HepG2 (cell line): ENCODE measurements around the gene SARNP. TPM values are rescaled to one million over a fixed set of nuclear protein-coding genes. Genes with fewer than 3 reads are reported as not detected.

Source experiments
- ATAC-seq: fragments of 200-7000 bp; cut with Tn5 transposase; 3 replicates; pipeline ENCODE4 v1.9.1; 2020; ENCODE audit warnings: mild to moderate bottlenecking, moderate library complexity
- BruUV-seq: library from RNA; stranded (reverse); fragments of 400-500 nt; replicated peaks from 2 replicates; lab custom pipeline; 2021; lab: Mats Ljungman, UMichigan
- CTCF ChIA-PET: fragments of 300-600 bp; formaldehyde crosslinking; extraction: SDS; loops from one replicate; lab custom pipeline; 2021; ENCODE audit warnings: low total read pairs, inconsistent platforms, low intra/inter-chr PET ratio; lab: Yijun Ruan, JAX
- POLR2A ChIA-PET: fragments of 350-600 bp; sonication (Branson Sonifier 250); formaldehyde crosslinking; loops from one replicate; lab custom pipeline; 2020; ENCODE audit warnings: antibody characterized with exemption, inconsistent platforms; lab: Yijun Ruan, JAX
- DNase-seq: peaks from one replicate; pipeline ENCODE4 v3.0.0-alpha.2; 2015; ENCODE audit warnings: low spot score
- FAIRE-seq: peaks from 3 replicates; lab custom pipeline; 2011; peaks lifted over from hg19 to GRCh38; lab: Jason Lieb, UNC
- H2AFZ ChIP-seq: one replicate; pipeline ENCODE4 v1.6.1; 2011; ENCODE audit warnings: low read length, inconsistent platforms
- H3K27ac ChIP-seq: fragments of 300-600 bp; 3 replicates; pipeline ENCODE4 v1.8.0; 2011; ENCODE audit warnings: mixed run types, mild to moderate bottlenecking, mixed read lengths, low read length, inconsistent platforms; ENCODE audit not compliant: insufficient read depth; ENCODE audit errors: extremely low read length
- H3K27me3 ChIP-seq, 2 experiments: fragments of 200-600 bp in 1 of 2; 2 replicates in 1 of 2; 3 replicates in 1 of 2; pipeline versions ENCODE4 v1.6.0 to v1.8.0; 2011; ENCODE audit warnings: low read length in 2 of 2, mild to moderate bottlenecking in 2 of 2, moderate library complexity in 2 of 2, inconsistent platforms in 1 of 2; ENCODE audit not compliant: insufficient read depth in 2 of 2, control insufficient read depth in 1 of 2
- H3K36me3 ChIP-seq, 2 experiments: fragments of 200-600 bp in 1 of 2; replicated peaks in 1 of 2; 2 replicates in 1 of 2; 3 replicates in 1 of 2; pipeline versions ENCODE4 v1.5.1 to v1.8.0; 2011; ENCODE audit warnings: low read length in 2 of 2, inconsistent platforms in 1 of 2; ENCODE audit not compliant: insufficient read depth in 2 of 2, control insufficient read depth in 1 of 2
- H3K4me1 ChIP-seq: 2 replicates; pipeline ENCODE4 v1.5.1; 2012; ENCODE audit warnings: low read length, inconsistent platforms; ENCODE audit not compliant: insufficient read depth
- H3K4me2 ChIP-seq: 2 replicates; pipeline ENCODE4 v1.6.0; 2011; ENCODE audit warnings: low read depth, low read length, inconsistent platforms
- H3K4me3 ChIP-seq, 3 experiments: fragments of 200-600 bp in 1 of 3; sonication (generic), shearing (Covaris generic) in 1 of 3; replicated peaks in 1 of 3; 2 replicates each; pipeline ENCODE4 v1.5.1; 2011 to 2016; ENCODE audit warnings: low read length in 3 of 3, inconsistent platforms in 2 of 3, low read depth in 2 of 3, mild to moderate bottlenecking in 2 of 3, control low read depth in 1 of 3, mixed read lengths in 1 of 3; ENCODE audit not compliant: insufficient read depth in 1 of 3
- H3K79me2 ChIP-seq: one replicate; pipeline ENCODE4 v1.6.1; 2011; ENCODE audit warnings: low read length, inconsistent platforms; ENCODE audit not compliant: insufficient read depth
- H3K9ac ChIP-seq: 2 replicates; pipeline ENCODE4 v1.6.0; 2011; ENCODE audit warnings: mild to moderate bottlenecking, low read depth, low read length, inconsistent platforms; ENCODE audit not compliant: insufficient read depth
- H3K9me3 ChIP-seq: 2 replicates; pipeline ENCODE4 v1.5.1; 2012; ENCODE audit warnings: mild to moderate bottlenecking, low read length
- H4K20me1 ChIP-seq: 2 replicates; pipeline ENCODE4 v1.6.0; 2011; ENCODE audit warnings: inconsistent platforms, mild to moderate bottlenecking, low read length, moderate library complexity; ENCODE audit not compliant: insufficient read depth
- PAX8 ChIP-seq: sonication (generic); formaldehyde crosslinking; IDR thresholded peaks from 2 replicates; pipeline ENCODE4 v1.8.0; 2022; ENCODE audit warnings: mild to moderate bottlenecking, missing genetic modification reagents, borderline replicate concordance
- SP5 ChIP-seq: IDR thresholded peaks from 2 replicates; pipeline ENCODE4 v1.6.1; 2016; ENCODE audit warnings: low read depth, borderline replicate concordance
- TCF7 ChIP-seq: sonication (generic); IDR thresholded peaks from 2 replicates; pipeline ENCODE4 v1.6.1; 2016; ENCODE audit warnings: antibody characterized with exemption, low read depth
- ZNF616 ChIP-seq: sonication (generic); formaldehyde crosslinking; IDR thresholded peaks from 2 replicates; pipeline ENCODE4 v1.5.0; 2020; ENCODE audit warnings: low read depth, mild to moderate bottlenecking, missing genetic modification reagents
- ZNF749 ChIP-seq: sonication (generic); formaldehyde crosslinking; IDR thresholded peaks from 2 replicates; pipeline ENCODE4 v1.8.0; 2022; ENCODE audit warnings: mild to moderate bottlenecking, missing genetic modification reagents, moderate library complexity, borderline replicate concordance
- ZSCAN12 ChIP-seq: sonication (generic); formaldehyde crosslinking; IDR thresholded peaks from 2 replicates; pipeline ENCODE4 v1.9.0; 2021; ENCODE audit warnings: mild to moderate bottlenecking, missing genetic modification reagents
- WGBS: methylation state at CpG from one replicate; pipeline ENCODE4 v1.1.6; 2017; ENCODE audit warnings: low lambda C conversion rate; 5-methylcytosine and 5-hydroxymethylcytosine counted together
- in situ Hi-C: cut with HindIII; loops from 2 replicates; pipeline ENCODE4 v1.10.0; 2017; ENCODE audit warnings: low pct_unique_long_range_greater_than_20kb; ENCODE audit not compliant: extremely low pct_ligation_motif_present
- intact Hi-C: fragments of 100-400 bp; cut with micrococcal nuclease; formaldehyde crosslinking; loops from one replicate; pipeline ENCODE4 v1.10.0; 2022; ENCODE audit not compliant: unreplicated experiment
- polyA plus RNA-seq, 8 experiments: library from polyadenylated mRNA; depleted of rRNA in 3 of 8; stranded (reverse) in 7 of 8; unstranded in 1 of 8; fragments of >200 nt; fragmentation: Illumina TruSeq in 4 of 8; extraction: Trizol in 4 of 8; gene quantifications; 2 replicates each; pipeline versions ENCODE4 v1.2.1 to v1.2.3, GENCODE V29; 2011 to 2016; ENCODE audit warnings: low read depth in 4 of 8, missing spikeins in 1 of 8, mixed read lengths in 1 of 8; ENCODE audit not compliant: insufficient read depth in 1 of 8
- total RNA-seq, 5 experiments: library from RNA; depleted of rRNA; stranded (reverse); fragments of >200 nt; fragmentation: Illumina TruSeq; extraction: Trizol; gene quantifications; 2 replicates each; pipeline ENCODE4 v1.2.3, GENCODE V29; 2016; ENCODE audit warnings: low read depth in 1 of 5
- TF ChIP-seq, protein P1 (sequence below): sonication (generic); formaldehyde crosslinking; IDR thresholded peaks from 2 replicates; pipeline ENCODE4 v1.5.1; 2020; ENCODE audit warnings: mild to moderate bottlenecking, moderate library complexity, missing genetic modification reagents

Gene SARNP
- total and polyA plus RNA-seq, 2 of the 13 experiments (the other 11 are each of a cell fraction or from before 2014, with no cell fraction given): 59.0 to 95.4 TPM

DNA sequence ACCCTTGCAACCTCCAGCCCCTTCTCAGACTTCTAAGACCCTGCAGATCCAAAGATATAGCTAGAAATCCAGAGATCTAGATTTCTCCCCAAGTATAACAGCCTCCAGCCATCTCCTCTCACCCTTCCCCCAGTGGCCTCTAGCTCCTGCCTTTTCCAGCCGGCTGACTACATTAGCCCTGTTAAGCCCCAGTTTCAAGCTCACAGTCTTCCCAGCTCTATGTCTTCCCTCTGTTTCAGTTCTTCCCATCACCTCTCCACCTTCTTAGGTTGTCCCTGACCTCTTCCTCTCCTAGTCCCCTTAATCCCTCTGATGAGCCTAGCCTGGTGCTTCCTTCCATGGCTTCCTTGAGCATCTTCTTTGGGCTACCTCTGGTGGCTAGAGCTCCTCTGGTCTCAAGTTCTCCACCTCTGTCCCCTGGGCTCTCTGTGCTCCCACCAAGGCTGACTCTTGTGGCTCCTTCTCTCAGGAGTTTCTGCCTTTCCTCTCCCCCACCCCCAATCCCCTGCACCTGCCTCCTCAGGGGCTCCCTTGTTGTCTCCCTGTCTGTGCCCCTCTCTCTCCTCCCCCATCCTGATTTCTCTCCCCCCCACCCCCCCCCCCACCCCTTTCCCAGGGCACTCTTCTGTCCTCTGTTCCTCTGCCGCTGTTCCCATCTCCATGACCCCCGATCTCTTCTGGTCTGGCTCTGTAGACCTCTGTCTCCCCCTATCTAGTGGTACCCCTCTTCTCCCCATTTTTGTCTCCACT lies 75.4 kb downstream of the SARNP start:
- no peaks in the 10 kb centered on the region for H3K79me2 ChIP-seq
- POLR2A ChIA-PET: interaction anchor here (1.2 to 1.4 kb wide), 2 partner anchors 13 to 87 kb away, joined by 3 to 7 read pairs; partner anchors contain the start of genes CD63 and DNAJC14
- H2AFZ ChIP-seq: no peak overlapping the region
- in situ Hi-C loops (no loop called here), intact Hi-C loops (no loop called here)
- no peaks in the 10 kb centered on the region for H4K20me1 ChIP-seq
- CTCF ChIA-PET: no interaction called here
- FAIRE-seq (no peak), ATAC-seq (no peak), DNase-seq (no peak)
- BruUV-seq: no TSS peak
- TF ChIP-seq SP5 (CRISPR knock-in tag): no peak
- TF ChIP-seq ZNF749: no peak
- TF ChIP-seq, protein P1, sequence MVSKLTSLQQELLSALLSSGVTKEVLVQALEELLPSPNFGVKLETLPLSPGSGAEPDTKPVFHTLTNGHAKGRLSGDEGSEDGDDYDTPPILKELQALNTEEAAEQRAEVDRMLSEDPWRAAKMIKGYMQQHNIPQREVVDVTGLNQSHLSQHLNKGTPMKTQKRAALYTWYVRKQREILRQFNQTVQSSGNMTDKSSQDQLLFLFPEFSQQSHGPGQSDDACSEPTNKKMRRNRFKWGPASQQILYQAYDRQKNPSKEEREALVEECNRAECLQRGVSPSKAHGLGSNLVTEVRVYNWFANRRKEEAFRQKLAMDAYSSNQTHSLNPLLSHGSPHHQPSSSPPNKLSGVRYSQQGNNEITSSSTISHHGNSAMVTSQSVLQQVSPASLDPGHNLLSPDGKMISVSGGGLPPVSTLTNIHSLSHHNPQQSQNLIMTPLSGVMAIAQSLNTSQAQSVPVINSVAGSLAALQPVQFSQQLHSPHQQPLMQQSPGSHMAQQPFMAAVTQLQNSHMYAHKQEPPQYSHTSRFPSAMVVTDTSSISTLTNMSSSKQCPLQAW (CRISPR knock-in tag): 0 out of 2 replicates have a peak, but pooled peaks have one; percentile 16
- TF ChIP-seq PAX8 (CRISPR knock-in tag): no peak
- no peak for TF ChIP-seq ZNF616 (CRISPR knock-in tag)
- no peak for TF ChIP-seq ZSCAN12 (CRISPR knock-in tag)
- TF ChIP-seq TCF7: no peak
- H3K36me3 ChIP-seq: no peaks in the 10 kb centered on the region
- H3K4me2 ChIP-seq: peak overlapping the region; percentile 89
- H3K4me3 ChIP-seq: peak overlapping the region in 2 of 3 experiments; percentile 56 to 74; a peak in 3 of 6 replicates
- no peaks in the 10 kb centered on the region for H3K9me3 ChIP-seq
- H3K9ac ChIP-seq: no peak overlapping the region
- peaks cover 52% of the 10 kb centered on the region for H3K4me1 ChIP-seq
- H3K27me3 ChIP-seq: peaks cover 0 to 12% of the 10 kb centered on the region in 2 experiments; a peak in 2 of 5 replicates
- WGBS: 3% methylated on average over 3 of the region's 3 CpGs
- H3K27ac ChIP-seq: no peak overlapping the region
